Measurements from ENCODE around the gene DENND4A. TPM values are rescaled to one million over a fixed set of nuclear protein-coding genes. Genes with fewer than 3 reads are reported as not detected.

DENND4A gene
- total RNA-seq, 1 donor from 2014 or later: 17.5 TPM

- no peak overlapping the region for H3K27ac Mint-ChIP-seq
- no peak overlapping the region for H3K4me3 Mint-ChIP-seq (ENCODE audit: low read depth)
- H3K9me3 Mint-ChIP-seq (ENCODE audit: low read depth): no peaks in the 10 kb centered on the region
- H3K27me3 Mint-ChIP-seq: no peaks in the 10 kb centered on the region
- no peak for DNase-seq (ENCODE audit: low spot score, unreplicated experiment)
- no peaks in the 10 kb centered on the region for H3K4me1 Mint-ChIP-seq (ENCODE audit: low read depth)
- no peak for TF ChIP-seq CTCF (IDR thresholded peaks at IDR 0.05; ENCODE audit: unreplicated experiment)
- no peaks in the 10 kb centered on the region for H3K36me3 Mint-ChIP-seq (ENCODE audit: insufficient read depth)
These were observed 149.5 kb downstream of the DENND4A start for GRCh38 chr15:65642594-65642993.

- H3K4me1 Mint-ChIP-seq (ENCODE audit: low read depth): no peaks in the 10 kb centered on the region
- H3K4me3 Mint-ChIP-seq (ENCODE audit: low read depth): no peak overlapping the region
- H3K27ac Mint-ChIP-seq: no peak overlapping the region
- no peaks in the 10 kb centered on the region for H3K36me3 Mint-ChIP-seq (ENCODE audit: insufficient read depth)
- H3K9me3 Mint-ChIP-seq (ENCODE audit: low read depth): no peaks in the 10 kb centered on the region
- no peaks in the 10 kb centered on the region for H3K27me3 Mint-ChIP-seq
- TF ChIP-seq CTCF (IDR thresholded peaks at IDR 0.05; ENCODE audit: unreplicated experiment): no peak
- DNase-seq (ENCODE audit: low spot score, unreplicated experiment): no peak
These were observed 150.2 kb downstream of the DENND4A start for GRCh38 chr15:65641768-65642475.

GRCh38 chr15:65639509-65639908, 152.6 kb downstream of the DENND4A start:
- H3K9me3 Mint-ChIP-seq (ENCODE audit: low read depth): no peaks in the 10 kb centered on the region
- no peak overlapping the region for H3K4me3 Mint-ChIP-seq (ENCODE audit: low read depth)
- H3K36me3 Mint-ChIP-seq (ENCODE audit: insufficient read depth): no peaks in the 10 kb centered on the region
- no peaks in the 10 kb centered on the region for H3K4me1 Mint-ChIP-seq (ENCODE audit: low read depth)
- TF ChIP-seq CTCF (IDR thresholded peaks at IDR 0.05; ENCODE audit: unreplicated experiment): no peak
- H3K27ac Mint-ChIP-seq: no peak overlapping the region
- no peaks in the 10 kb centered on the region for H3K27me3 Mint-ChIP-seq
- DNase-seq (ENCODE audit: low spot score, unreplicated experiment): no peak

DNA sequence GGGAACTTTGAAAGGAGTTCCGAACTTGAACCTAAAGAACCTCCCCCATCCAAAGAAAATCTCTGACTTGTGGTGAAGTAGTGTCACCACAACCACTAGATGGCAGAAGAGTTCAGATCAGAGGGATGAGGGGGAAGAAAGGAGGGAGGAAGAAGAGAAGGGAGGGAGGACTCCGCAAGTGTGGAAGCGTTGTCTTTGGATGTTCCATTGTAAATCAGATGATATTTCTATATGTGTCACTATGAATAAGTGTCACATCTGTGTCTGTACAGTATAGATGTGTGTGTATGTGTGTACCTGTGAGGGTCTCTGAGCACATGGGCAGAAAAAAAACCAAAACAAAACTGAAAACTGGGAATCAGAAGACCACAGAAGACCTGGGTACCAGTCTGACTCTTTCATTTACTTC, 153.4 kb downstream of the DENND4A start:
- H3K27ac Mint-ChIP-seq: no peak overlapping the region
- no peak overlapping the region for H3K4me3 Mint-ChIP-seq (ENCODE audit: low read depth)
- no peaks in the 10 kb centered on the region for H3K9me3 Mint-ChIP-seq (ENCODE audit: low read depth)
- peak; percentile 81 for TF ChIP-seq CTCF (IDR thresholded peaks at IDR 0.05; ENCODE audit: unreplicated experiment)
- H3K36me3 Mint-ChIP-seq (ENCODE audit: insufficient read depth): no peaks in the 10 kb centered on the region
- no peak for DNase-seq (ENCODE audit: low spot score, unreplicated experiment)
- no peaks in the 10 kb centered on the region for H3K4me1 Mint-ChIP-seq (ENCODE audit: low read depth)
- no peaks in the 10 kb centered on the region for H3K27me3 Mint-ChIP-seq

- Mint-ChIP-seq H3K9me3 (ENCODE audit: low read depth) (no peaks in the 10 kb centered on the region), H3K27ac (no peak overlapping the region), H3K4me1 (ENCODE audit: low read depth) (no peaks in the 10 kb centered on the region), H3K36me3 (ENCODE audit: insufficient read depth) (no peaks in the 10 kb centered on the region), H3K4me3 (ENCODE audit: low read depth) (no peak overlapping the region), H3K27me3 (no peaks in the 10 kb centered on the region)
- DNase-seq (ENCODE audit: low spot score, unreplicated experiment): no peak
- TF ChIP-seq CTCF (IDR thresholded peaks at IDR 0.05; ENCODE audit: unreplicated experiment): no peak
These were observed 154.0 kb downstream of the DENND4A start for GRCh38 chr15:65638109-65638508.
